Astrocyte of the spinal cord (primary cell): Measurements from ENCODE around the gene ZNF469.

Experiments
- DNase-seq: peaks from one replicate; pipeline ENCODE4 v3.0.0; 2011; ENCODE audit warnings: low read depth, low spot score
- H3K4me3 ChIP-seq: 2 replicates; pipeline ENCODE4 v1.5.1; 2011; ENCODE audit warnings: low read depth, mild to moderate bottlenecking, low read length, moderate library complexity
- CTCF ChIP-seq: IDR thresholded peaks from 2 replicates; pipeline ENCODE4 v1.5.1; 2012; ENCODE audit warnings: low read depth, mild to moderate bottlenecking, low read length, inconsistent platforms
- in situ Hi-C: cut with HindIII; loops from 2 replicates; pipeline ENCODE4 v1.10.0; 2017; ENCODE audit warnings: low sequenced_read_pairs

ZNF469 gene

GRCh38 chr16:88383401-88384221 is 852 bp downstream of the ZNF469 start:
- peak; percentile 61 for TF ChIP-seq CTCF
- DNase-seq, result peak; percentile 55
- in situ Hi-C loops, result no loop called here
- H3K4me3 ChIP-seq, result peak overlapping the region; percentile 49

GRCh38 chr16:88384222-88385111 is 1.7 kb downstream of the ZNF469 start:
- DNase-seq, result no peak
- TF ChIP-seq CTCF, result no peak
- in situ Hi-C loops, result no loop called here
- H3K4me3 ChIP-seq, result peak overlapping the region; percentile 49

- TF ChIP-seq CTCF, result no peak
These were observed 2.4 kb downstream of the ZNF469 start for GRCh38 chr16:88385112-88385594.

GRCh38 chr16:88385831-88386815 is 3.4 kb downstream of the ZNF469 start:
- TF ChIP-seq CTCF, result no peak
- in situ Hi-C loops, result no loop called here
- no peak for DNase-seq
- H3K4me3 ChIP-seq, result no peak overlapping the region

More at GRCh38 chr16:88385112-88385594, 2.4 kb downstream of the ZNF469 start:
- no peak overlapping the region for H3K4me3 ChIP-seq
- no peak for DNase-seq
- in situ Hi-C loops, result no loop called here

GRCh38 chr16:88387180-88387765 is 4.5 kb downstream of the ZNF469 start:
- H3K4me3 ChIP-seq, result no peak overlapping the region
- TF ChIP-seq CTCF, result no peak
- in situ Hi-C loops, result no loop called here
- DNase-seq, result no peak
